Testis (tissue), 2 donors: ENCODE results near the gene NACC2.

Source experiments
- POLR2A ChIP-seq: fragments of 450-650 bp; IDR thresholded peaks from one replicate; pipeline ENCODE4 v1.6.1; 2017; ENCODE audit warnings: antibody characterized with exemption, mild to moderate bottlenecking, moderate library complexity
- TF ChIP-seq, protein P1 (sequence below), 3 experiments: fragments of 450-650 bp in 2 of 3; fragments of 200-600 bp in 1 of 3; sonication (generic) in 1 of 3; IDR thresholded peaks; one replicate each; pipeline ENCODE4 v1.5.1; 2016 to 2019; ENCODE audit warnings: antibody characterized with exemption in 3 of 3, mild to moderate bottlenecking in 2 of 3, moderate library complexity in 1 of 3

DNA sequence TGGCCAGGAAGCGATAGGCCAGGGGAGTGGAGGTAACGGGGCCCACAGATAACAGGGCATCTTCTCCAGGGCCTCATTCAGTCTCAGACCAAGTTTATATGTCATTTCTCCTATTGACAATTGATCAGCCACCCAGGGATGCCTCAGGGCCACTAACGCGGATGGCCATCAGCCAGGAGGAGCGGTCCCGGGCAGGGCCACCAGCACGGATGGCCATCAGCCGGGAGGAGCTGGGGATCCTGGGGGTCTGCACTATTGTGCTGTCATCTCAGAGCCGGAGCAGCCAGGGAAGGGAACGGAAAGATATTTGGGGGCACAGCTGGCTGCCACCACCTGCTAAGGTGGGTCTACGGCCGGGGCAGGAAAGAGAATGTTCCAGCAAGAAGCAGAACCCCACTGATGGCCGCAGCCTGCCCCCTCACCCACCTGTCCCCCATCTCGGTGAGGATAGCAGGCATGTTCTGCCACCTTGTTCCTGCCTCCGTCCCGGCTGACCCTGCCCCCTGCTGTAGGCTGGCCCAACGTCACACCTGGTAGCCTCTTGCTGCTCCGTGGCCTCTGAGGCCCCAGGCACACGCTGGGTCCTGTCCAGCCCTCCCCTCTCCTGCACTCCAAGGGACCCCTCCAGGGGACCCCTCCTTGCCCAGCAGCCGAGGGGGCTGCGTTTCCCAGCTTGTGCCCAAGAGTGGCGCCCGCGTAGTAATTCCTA is 112.4 kb downstream of the NACC2 start:
- TF ChIP-seq, protein P1, sequence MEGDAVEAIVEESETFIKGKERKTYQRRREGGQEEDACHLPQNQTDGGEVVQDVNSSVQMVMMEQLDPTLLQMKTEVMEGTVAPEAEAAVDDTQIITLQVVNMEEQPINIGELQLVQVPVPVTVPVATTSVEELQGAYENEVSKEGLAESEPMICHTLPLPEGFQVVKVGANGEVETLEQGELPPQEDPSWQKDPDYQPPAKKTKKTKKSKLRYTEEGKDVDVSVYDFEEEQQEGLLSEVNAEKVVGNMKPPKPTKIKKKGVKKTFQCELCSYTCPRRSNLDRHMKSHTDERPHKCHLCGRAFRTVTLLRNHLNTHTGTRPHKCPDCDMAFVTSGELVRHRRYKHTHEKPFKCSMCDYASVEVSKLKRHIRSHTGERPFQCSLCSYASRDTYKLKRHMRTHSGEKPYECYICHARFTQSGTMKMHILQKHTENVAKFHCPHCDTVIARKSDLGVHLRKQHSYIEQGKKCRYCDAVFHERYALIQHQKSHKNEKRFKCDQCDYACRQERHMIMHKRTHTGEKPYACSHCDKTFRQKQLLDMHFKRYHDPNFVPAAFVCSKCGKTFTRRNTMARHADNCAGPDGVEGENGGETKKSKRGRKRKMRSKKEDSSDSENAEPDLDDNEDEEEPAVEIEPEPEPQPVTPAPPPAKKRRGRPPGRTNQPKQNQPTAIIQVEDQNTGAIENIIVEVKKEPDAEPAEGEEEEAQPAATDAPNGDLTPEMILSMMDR (IDR thresholded peaks at IDR 0.05), result no peak
- no peak for TF ChIP-seq POLR2A
